Type B pancreatic cell (in vitro differentiated cells): ENCODE results near the gene TAF5L. TPM values are rescaled to one million over a fixed set of nuclear protein-coding genes. Genes with fewer than 3 reads are reported as not detected.

Experiments used
- DNase-seq: peaks from one replicate; pipeline ENCODE4 v3.0.0; 2021; ENCODE audit warnings: mixed read lengths; ENCODE audit not compliant: unreplicated experiment; ENCODE audit errors: extremely low spot score
- H3K27ac Mint-ChIP-seq: 2 replicates; pipeline ENCODE4 v1.8.0; 2021; ENCODE audit warnings: mild to moderate bottlenecking, mixed read lengths
- H3K27me3 Mint-ChIP-seq: 2 replicates; pipeline ENCODE4 v1.8.0; 2021; ENCODE audit warnings: mixed read lengths
- H3K36me3 Mint-ChIP-seq: 2 replicates; pipeline ENCODE4 v1.8.0; 2021; ENCODE audit warnings: mixed read lengths
- H3K4me1 Mint-ChIP-seq: one replicate; pipeline ENCODE4 v1.8.0; 2021; ENCODE audit warnings: mixed read lengths; ENCODE audit not compliant: unreplicated experiment
- H3K4me3 Mint-ChIP-seq: 2 replicates; pipeline ENCODE4 v1.8.0; 2021; ENCODE audit warnings: mild to moderate bottlenecking, mixed read lengths
- H3K9me3 Mint-ChIP-seq: 2 replicates; pipeline ENCODE4 v1.8.0; 2021; ENCODE audit warnings: mixed read lengths
- total RNA-seq: library from RNA; stranded (reverse); gene quantifications from 2 replicates; pipeline ENCODE4 v1.2.1, GENCODE V29; 2021; ENCODE audit warnings: low replicate concordance
- TF ChIP-seq, protein P1 (sequence below): fragments of 200-600 bp; sonication (generic); conservative IDR thresholded peaks from 2 replicates; pipeline ENCODE4 v1.5.0; 2021; ENCODE audit warnings: antibody characterized with exemption, mild to moderate bottlenecking

Gene TAF5L
- total RNA-seq, 1 donor from 2014 or later = 17.4 TPM

- Mint-ChIP-seq H3K27me3 (no peaks in the 10 kb centered on the region), H3K4me3 (no peak overlapping the region), H3K36me3 (peaks cover 7% of the 10 kb centered on the region), H3K4me1 (peaks cover 36% of the 10 kb centered on the region), H3K9me3 (no peaks in the 10 kb centered on the region), H3K27ac (peak overlapping the region; percentile 3)
- TF ChIP-seq, protein P1, sequence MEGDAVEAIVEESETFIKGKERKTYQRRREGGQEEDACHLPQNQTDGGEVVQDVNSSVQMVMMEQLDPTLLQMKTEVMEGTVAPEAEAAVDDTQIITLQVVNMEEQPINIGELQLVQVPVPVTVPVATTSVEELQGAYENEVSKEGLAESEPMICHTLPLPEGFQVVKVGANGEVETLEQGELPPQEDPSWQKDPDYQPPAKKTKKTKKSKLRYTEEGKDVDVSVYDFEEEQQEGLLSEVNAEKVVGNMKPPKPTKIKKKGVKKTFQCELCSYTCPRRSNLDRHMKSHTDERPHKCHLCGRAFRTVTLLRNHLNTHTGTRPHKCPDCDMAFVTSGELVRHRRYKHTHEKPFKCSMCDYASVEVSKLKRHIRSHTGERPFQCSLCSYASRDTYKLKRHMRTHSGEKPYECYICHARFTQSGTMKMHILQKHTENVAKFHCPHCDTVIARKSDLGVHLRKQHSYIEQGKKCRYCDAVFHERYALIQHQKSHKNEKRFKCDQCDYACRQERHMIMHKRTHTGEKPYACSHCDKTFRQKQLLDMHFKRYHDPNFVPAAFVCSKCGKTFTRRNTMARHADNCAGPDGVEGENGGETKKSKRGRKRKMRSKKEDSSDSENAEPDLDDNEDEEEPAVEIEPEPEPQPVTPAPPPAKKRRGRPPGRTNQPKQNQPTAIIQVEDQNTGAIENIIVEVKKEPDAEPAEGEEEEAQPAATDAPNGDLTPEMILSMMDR = no peak
- no peak for DNase-seq
Measured at GRCh38 chr1:229553621-229554130, 72.2 kb downstream of the TAF5L start.

GRCh38 chr1:229552732-229553131 lies 73.2 kb downstream of the TAF5L start:
- no peak overlapping the region for H3K27ac Mint-ChIP-seq
- DNase-seq = no peak
- TF ChIP-seq, protein P1 = no peak
- peaks cover 36% of the 10 kb centered on the region for H3K4me1 Mint-ChIP-seq
- H3K9me3 Mint-ChIP-seq = no peaks in the 10 kb centered on the region
- no peaks in the 10 kb centered on the region for H3K27me3 Mint-ChIP-seq
- H3K36me3 Mint-ChIP-seq = peaks cover 7% of the 10 kb centered on the region
- no peak overlapping the region for H3K4me3 Mint-ChIP-seq

- Mint-ChIP-seq H3K27ac (no peak overlapping the region), H3K9me3 (no peaks in the 10 kb centered on the region), H3K36me3 (peaks cover 7% of the 10 kb centered on the region), H3K27me3 (no peaks in the 10 kb centered on the region), H3K4me1 (peaks cover 25% of the 10 kb centered on the region), H3K4me3 (no peak overlapping the region)
- TF ChIP-seq, protein P1 = no peak
- DNase-seq = no peak
Measured at GRCh38 chr1:229550812-229551567, 74.9 kb downstream of the TAF5L start.

GRCh38 chr1:229547542-229547941 lies 78.4 kb downstream of the TAF5L start:
- Mint-ChIP-seq H3K4me3 (no peak overlapping the region), H3K4me1 (peaks cover 16% of the 10 kb centered on the region), H3K27me3 (no peaks in the 10 kb centered on the region), H3K9me3 (no peaks in the 10 kb centered on the region), H3K27ac (no peak overlapping the region), H3K36me3 (peaks cover 17% of the 10 kb centered on the region)
- TF ChIP-seq, protein P1 = no peak
- no peak for DNase-seq

DNA sequence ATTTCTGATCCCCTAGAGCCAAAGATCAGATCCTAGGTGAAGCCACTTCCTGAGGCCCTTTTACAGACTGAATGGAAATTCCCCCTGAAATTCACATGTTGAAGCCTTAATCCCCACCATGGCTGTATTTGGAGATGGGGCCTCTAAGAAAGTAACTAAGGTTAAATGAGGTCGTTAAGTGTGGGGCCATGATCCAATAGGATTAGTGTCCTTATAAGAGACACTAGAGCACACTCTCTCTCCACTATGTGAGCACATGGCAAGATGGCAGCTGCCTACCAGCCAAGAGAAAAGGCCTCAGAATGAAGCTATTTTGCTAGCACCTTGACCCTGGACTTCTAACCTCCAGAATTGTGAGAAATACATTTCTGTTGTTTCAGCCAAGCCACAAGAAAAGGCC lies 81.3 kb downstream of the TAF5L start:
- Mint-ChIP-seq H3K9me3 (no peaks in the 10 kb centered on the region), H3K27me3 (no peaks in the 10 kb centered on the region), H3K36me3 (peaks cover 20% of the 10 kb centered on the region), H3K4me3 (no peak overlapping the region), H3K4me1 (peaks cover under 1% of the 10 kb centered on the region), H3K27ac (no peak overlapping the region)
- DNase-seq = no peak
- TF ChIP-seq, protein P1 = no peak

Other genes starting within 250 kb of the TAF5L start
- gene ACTA1, start 192.0 kb downstream of the TAF5L start, total RNA-seq = 0.55 and 1.9 TPM in 2 replicates
- 46.2 and 53.9 TPM in 2 replicates for gene NUP133, start 117.8 kb downstream of the TAF5L start, total RNA-seq
- gene ABCB10, start 67.4 kb downstream of the TAF5L start, total RNA-seq = 19.4 and 24.1 TPM in 2 replicates
- gene URB2, start 125 bp upstream of the TAF5L start, total RNA-seq = 11.0 and 16.5 TPM in 2 replicates